NCI-H187 (cell line): ENCODE data around the gene PARD3B.

ENCODE experiments used
- DNase-seq, 2 experiments: peaks; one replicate each; lab custom pipeline; 2025; lab: John Stamatoyannopoulos, UW

PARD3B gene

GRCh38 chr2:204544961-204545860 is at the start of gene PARD3B:
Gene PARD3B, plus strand, starts transcription at chr2:204545475. Its CDS starts 525 bp downstream, at chr2:204546000.
- peak; percentile 16 to 18 for DNase-seq

GRCh38 chr2:204496779-204497178 is 48.5 kb upstream of the PARD3B start:
- no peak for DNase-seq

GRCh38 chr2:204497855-204498254 is 47.4 kb upstream of the PARD3B start:
- DNase-seq, result no peak

GRCh38 chr2:204498291-204498690 is 47.0 kb upstream of the PARD3B start:
- no peak for DNase-seq

- no peak for DNase-seq
Measured at GRCh38 chr2:204503869-204504268, 41.4 kb upstream of the PARD3B start.

GRCh38 chr2:204504594-204504993 is 40.7 kb upstream of the PARD3B start:
- DNase-seq, result no peak

GRCh38 chr2:204505488-204505887 is 39.8 kb upstream of the PARD3B start:
- DNase-seq, result no peak

- no peak for DNase-seq
Measured at GRCh38 chr2:204505946-204506345, 39.3 kb upstream of the PARD3B start.

- no peak for DNase-seq
Measured at GRCh38 chr2:204507636-204508035, 37.6 kb upstream of the PARD3B start.

- DNase-seq, result no peak
Measured at GRCh38 chr2:204510709-204511420, 34.4 kb upstream of the PARD3B start.

- DNase-seq, result no peak
Measured at GRCh38 chr2:204514439-204514838, 30.8 kb upstream of the PARD3B start.

- no peak for DNase-seq
Measured at GRCh38 chr2:204515416-204515815, 29.9 kb upstream of the PARD3B start.

- DNase-seq, result no peak
Measured at GRCh38 chr2:204517154-204517553, 28.1 kb upstream of the PARD3B start.

- no peak for DNase-seq
Measured at GRCh38 chr2:204529795-204530463, 15.3 kb upstream of the PARD3B start.

GRCh38 chr2:204530464-204530805 is 14.8 kb upstream of the PARD3B start:
- no peak for DNase-seq

GRCh38 chr2:204533629-204534370 is 11.5 kb upstream of the PARD3B start:
- no peak for DNase-seq

GRCh38 chr2:204535356-204535755 is 9.9 kb upstream of the PARD3B start:
- DNase-seq, result no peak

- no peak for DNase-seq
Measured at GRCh38 chr2:204535764-204536163, 9.5 kb upstream of the PARD3B start.

GRCh38 chr2:204538182-204539018 is 6.9 kb upstream of the PARD3B start:
- DNase-seq, result no peak

- no peak for DNase-seq
Measured at GRCh38 chr2:204539019-204539385, 6.3 kb upstream of the PARD3B start.

- DNase-seq, result no peak
Measured at GRCh38 chr2:204541637-204542036, 3.6 kb upstream of the PARD3B start.
